K562 (cell line): ENCODE measurements around the gene XPR1. TPM values are rescaled to one million over a fixed set of nuclear protein-coding genes. Genes with fewer than 3 reads are reported as not detected.
A peak's percentile ranks its signal among the peaks of the same experiment; 100 is the strongest.

Source experiments
- ETS2 ChIP-seq: IDR thresholded peaks from 2 replicates; pipeline ENCODE4 v1.6.1; 2016; ENCODE audit warnings: borderline replicate concordance, missing genetic modification characterization, mild to moderate bottlenecking, moderate library complexity, missing compliant biosample characterization; ENCODE audit not compliant: poor library complexity, severe bottlenecking
- SP2 ChIP-seq: IDR thresholded peaks from 2 replicates; pipeline ENCODE4 v1.6.1; 2011; ENCODE audit warnings: mild to moderate bottlenecking, low read depth, low read length, moderate library complexity; ENCODE audit not compliant: poor library complexity, severe bottlenecking; ENCODE audit errors: extremely low read depth
- ZKSCAN8 ChIP-seq: fragments of 200-800 bp; sonication (Bioruptor generic); IDR thresholded peaks from 2 replicates; pipeline ENCODE4 v1.6.1; 2016; ENCODE audit warnings: missing genetic modification characterization, missing compliant biosample characterization
- polyA plus RNA-seq, 8 experiments: library from polyadenylated mRNA; depleted of rRNA in 4 of 8; stranded (reverse) in 5 of 8; unstranded in 3 of 8; fragments of >200 nt; fragmentation: Nextera tagmentation in 2 of 8; fragmentation: Illumina TruSeq in 1 of 8; extraction: Ambion mirVana in 2 of 8; extraction: Trizol in 1 of 8; gene quantifications; 2 replicates each; pipeline versions ENCODE4 v1.2.1 to v1.2.3, GENCODE V29; 2011 to 2014; ENCODE audit warnings: inconsistent platforms in 1 of 8, missing spikeins in 1 of 8
- total RNA-seq, 7 experiments: library from RNA; depleted of rRNA in 6 of 7; stranded (reverse); fragments of >200 nt in 6 of 7; fragmentation: Illumina TruSeq in 2 of 7; extraction: Trizol in 2 of 7; gene quantifications; 2 replicates each; pipeline versions ENCODE4 v1.2.1 to v1.2.3, GENCODE V29; 2011 to 2021; ENCODE audit warnings: low replicate concordance in 1 of 7
- TF ChIP-seq, protein P1 (sequence below): fragments of 450-650 bp; IDR thresholded peaks from 2 replicates; pipeline ENCODE4 v1.6.1; 2017; ENCODE audit warnings: antibody characterized with exemption, mild to moderate bottlenecking
- TF ChIP-seq, protein P2 (sequence below): fragments of 250-450 bp; sonication (Bioruptor Pico); IDR thresholded peaks from 2 replicates; pipeline ENCODE4 v1.8.0; 2021; ENCODE audit warnings: moderate library complexity, mild to moderate bottlenecking, inconsistent platforms
- TF ChIP-seq, protein P3 (sequence below): sonication (generic); formaldehyde crosslinking; IDR thresholded peaks from 2 replicates; pipeline ENCODE4 v1.8.0; 2022; ENCODE audit warnings: mild to moderate bottlenecking, missing genetic modification reagents

Gene XPR1
- total and polyA plus RNA-seq, 9 of the 15 experiments (the other 6 are each of a cell fraction or from before 2014, with no cell fraction given), result 3.0 to 66.2 (median 38.6) TPM

DNA sequence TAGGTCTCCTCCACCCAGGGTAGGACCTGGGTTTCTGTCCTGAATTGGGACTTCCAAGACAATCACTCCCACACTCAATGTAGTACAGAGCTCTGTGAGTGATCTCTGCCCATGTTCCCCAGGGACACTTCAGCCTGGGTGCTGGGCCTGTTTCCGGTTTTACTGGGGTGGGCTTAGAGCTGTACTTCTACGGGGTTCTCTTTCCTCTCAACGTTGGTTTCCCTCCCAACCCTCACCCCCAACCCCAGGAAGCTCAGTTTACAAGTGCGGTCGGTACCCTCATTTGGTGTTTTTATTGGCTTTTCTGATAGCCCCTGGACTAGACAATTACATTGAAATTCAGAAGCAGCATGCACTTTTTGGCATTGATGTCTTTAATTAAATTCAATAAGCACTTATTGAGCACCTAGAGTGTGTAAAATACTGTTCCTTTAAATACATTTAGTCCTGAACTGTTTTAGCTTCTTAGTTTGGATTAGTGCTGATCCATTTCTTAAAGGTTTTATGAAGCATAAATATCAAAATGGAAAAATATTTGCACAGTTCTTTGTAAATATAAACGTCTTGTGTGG, 542 bp upstream of the XPR1 start (continued):
- TF ChIP-seq, protein P1, sequence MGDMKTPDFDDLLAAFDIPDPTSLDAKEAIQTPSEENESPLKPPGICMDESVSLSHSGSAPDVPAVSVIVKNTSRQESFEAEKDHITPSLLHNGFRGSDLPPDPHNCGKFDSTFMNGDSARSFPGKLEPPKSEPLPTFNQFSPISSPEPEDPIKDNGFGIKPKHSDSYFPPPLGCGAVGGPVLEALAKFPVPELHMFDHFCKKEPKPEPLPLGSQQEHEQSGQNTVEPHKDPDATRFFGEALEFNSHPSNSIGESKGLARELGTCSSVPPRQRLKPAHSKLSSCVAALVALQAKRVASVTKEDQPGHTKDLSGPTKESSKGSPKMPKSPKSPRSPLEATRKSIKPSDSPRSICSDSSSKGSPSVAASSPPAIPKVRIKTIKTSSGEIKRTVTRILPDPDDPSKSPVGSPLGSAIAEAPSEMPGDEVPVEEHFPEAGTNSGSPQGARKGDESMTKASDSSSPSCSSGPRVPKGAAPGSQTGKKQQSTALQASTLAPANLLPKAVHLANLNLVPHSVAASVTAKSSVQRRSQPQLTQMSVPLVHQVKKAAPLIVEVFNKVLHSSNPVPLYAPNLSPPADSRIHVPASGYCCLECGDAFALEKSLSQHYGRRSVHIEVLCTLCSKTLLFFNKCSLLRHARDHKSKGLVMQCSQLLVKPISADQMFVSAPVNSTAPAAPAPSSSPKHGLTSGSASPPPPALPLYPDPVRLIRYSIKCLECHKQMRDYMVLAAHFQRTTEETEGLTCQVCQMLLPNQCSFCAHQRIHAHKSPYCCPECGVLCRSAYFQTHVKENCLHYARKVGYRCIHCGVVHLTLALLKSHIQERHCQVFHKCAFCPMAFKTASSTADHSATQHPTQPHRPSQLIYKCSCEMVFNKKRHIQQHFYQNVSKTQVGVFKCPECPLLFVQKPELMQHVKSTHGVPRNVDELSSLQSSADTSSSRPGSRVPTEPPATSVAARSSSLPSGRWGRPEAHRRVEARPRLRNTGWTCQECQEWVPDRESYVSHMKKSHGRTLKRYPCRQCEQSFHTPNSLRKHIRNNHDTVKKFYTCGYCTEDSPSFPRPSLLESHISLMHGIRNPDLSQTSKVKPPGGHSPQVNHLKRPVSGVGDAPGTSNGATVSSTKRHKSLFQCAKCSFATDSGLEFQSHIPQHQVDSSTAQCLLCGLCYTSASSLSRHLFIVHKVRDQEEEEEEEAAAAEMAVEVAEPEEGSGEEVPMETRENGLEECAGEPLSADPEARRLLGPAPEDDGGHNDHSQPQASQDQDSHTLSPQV, result peak; percentile 52; the same call in 1 of the 2 replicates
- TF ChIP-seq, protein P2, sequence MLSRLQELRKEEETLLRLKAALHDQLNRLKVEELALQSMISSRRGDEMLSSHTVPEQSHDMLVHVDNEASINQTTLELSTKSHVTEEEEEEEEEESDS (CRISPR knock-in tag), result 0 out of 2 replicates have a peak, but pooled peaks have one; percentile 43
- TF ChIP-seq SP2 (no peak), ETS2 (tag) (no peak), ZKSCAN8 (CRISPR knock-in tag) (peak; percentile 90)
- TF ChIP-seq, protein P3, sequence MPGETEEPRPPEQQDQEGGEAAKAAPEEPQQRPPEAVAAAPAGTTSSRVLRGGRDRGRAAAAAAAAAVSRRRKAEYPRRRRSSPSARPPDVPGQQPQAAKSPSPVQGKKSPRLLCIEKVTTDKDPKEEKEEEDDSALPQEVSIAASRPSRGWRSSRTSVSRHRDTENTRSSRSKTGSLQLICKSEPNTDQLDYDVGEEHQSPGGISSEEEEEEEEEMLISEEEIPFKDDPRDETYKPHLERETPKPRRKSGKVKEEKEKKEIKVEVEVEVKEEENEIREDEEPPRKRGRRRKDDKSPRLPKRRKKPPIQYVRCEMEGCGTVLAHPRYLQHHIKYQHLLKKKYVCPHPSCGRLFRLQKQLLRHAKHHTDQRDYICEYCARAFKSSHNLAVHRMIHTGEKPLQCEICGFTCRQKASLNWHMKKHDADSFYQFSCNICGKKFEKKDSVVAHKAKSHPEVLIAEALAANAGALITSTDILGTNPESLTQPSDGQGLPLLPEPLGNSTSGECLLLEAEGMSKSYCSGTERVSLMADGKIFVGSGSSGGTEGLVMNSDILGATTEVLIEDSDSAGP, result 0 out of 2 replicates have a peak, but pooled peaks have one; percentile 66
